Naive thymus-derived CD4-positive, alpha-beta T cell (primary cell): Measurements from ENCODE around the gene ACKR1. TPM values are rescaled to one million over a fixed set of nuclear protein-coding genes. Genes with fewer than 3 reads are reported as not detected.

Experiments
- ATAC-seq: fragments of 150-1000 bp; cut with Tn5 transposase; 2 replicates; pipeline ENCODE4 v1.10.0; 2021; ENCODE audit warnings: mild to moderate bottlenecking, moderate library complexity
- CTCF ChIA-PET: fragments of 350-600 bp; sonication (Branson Sonifier 250); formaldehyde crosslinking; loops from one replicate; lab custom pipeline; 2021; ENCODE audit warnings: antibody characterized with exemption; lab: Charles Lee
- POLR2A ChIA-PET: fragments of 350-600 bp; sonication (Branson Sonifier 250); formaldehyde crosslinking; loops from one replicate; lab custom pipeline; 2021; ENCODE audit warnings: antibody characterized with exemption, inconsistent platforms; lab: Charles Lee
- DNase-seq, 9 donors: peaks; one replicate each; pipeline versions ENCODE4 v3.0.0 to v3.0.0-alpha.2; 2020 to 2022; ENCODE audit warnings: mixed read lengths in 1 of 9
- H3K27ac ChIP-seq: one replicate; pipeline ENCODE4 v1.7.0; 2013; ENCODE audit warnings: mild to moderate bottlenecking, low read depth, low read length, moderate library complexity
- H3K27me3 ChIP-seq, 2 donors: one replicate each; pipeline ENCODE4 v1.7.0; 2013; ENCODE audit warnings: low read length in 2 of 2, mild to moderate bottlenecking in 2 of 2, moderate library complexity in 2 of 2; ENCODE audit not compliant: control insufficient read depth in 2 of 2, insufficient read depth in 2 of 2
- H3K36me3 ChIP-seq, 3 experiments: 1 replicate in 2 of 3; 2 replicates in 1 of 3; pipeline ENCODE4 v1.7.0; 2013; ENCODE audit warnings: low read length in 3 of 3, mild to moderate bottlenecking in 3 of 3, moderate library complexity in 1 of 3; ENCODE audit not compliant: insufficient read depth in 3 of 3, control insufficient read depth in 2 of 3
- H3K4me1 ChIP-seq, 2 donors: one replicate each; pipeline ENCODE4 v1.7.0; 2013; ENCODE audit warnings: low read length in 2 of 2, mild to moderate bottlenecking in 2 of 2, moderate library complexity in 1 of 2; ENCODE audit not compliant: control insufficient read depth in 2 of 2, insufficient read depth in 2 of 2
- H3K4me3 ChIP-seq: 2 replicates; pipeline ENCODE4 v1.7.0; 2013; ENCODE audit warnings: mild to moderate bottlenecking, low read length
- H3K9me3 ChIP-seq, 3 experiments: 1 replicate in 2 of 3; 2 replicates in 1 of 3; pipeline ENCODE4 v1.7.0; 2013; ENCODE audit warnings: low read length in 3 of 3; ENCODE audit not compliant: control insufficient read depth in 2 of 3
- H3K27ac Mint-ChIP-seq, 9 donors: one replicate each; pipeline ENCODE4 v1.8.0; 2020 to 2022; ENCODE audit warnings: mixed read lengths in 9 of 9, mild to moderate bottlenecking in 8 of 9, moderate library complexity in 5 of 9, inconsistent platforms in 2 of 9
- H3K27me3 Mint-ChIP-seq, 5 donors: one replicate each; pipeline ENCODE4 v1.8.0; 2021 to 2022; ENCODE audit warnings: mixed read lengths in 5 of 5, mild to moderate bottlenecking in 1 of 5
- H3K36me3 Mint-ChIP-seq, 5 donors: one replicate each; pipeline ENCODE4 v1.8.0; 2020 to 2022; ENCODE audit warnings: mixed read lengths in 5 of 5, mild to moderate bottlenecking in 3 of 5, inconsistent platforms in 1 of 5
- H3K4me1 Mint-ChIP-seq, 7 donors: one replicate each; pipeline ENCODE4 v1.8.0; 2020 to 2022; ENCODE audit warnings: mixed read lengths in 7 of 7, mild to moderate bottlenecking in 3 of 7, inconsistent platforms in 1 of 7
- H3K4me3 Mint-ChIP-seq, 10 donors: one replicate each; pipeline ENCODE4 v1.8.0; 2020 to 2022; ENCODE audit warnings: mild to moderate bottlenecking in 10 of 10, mixed read lengths in 10 of 10, moderate library complexity in 6 of 10, inconsistent platforms in 2 of 10
- H3K9me3 Mint-ChIP-seq, 11 donors: one replicate each; pipeline ENCODE4 v1.8.0; 2020 to 2022; ENCODE audit warnings: mixed read lengths in 11 of 11, mild to moderate bottlenecking in 4 of 11, inconsistent platforms in 1 of 11, moderate library complexity in 1 of 11
- intact Hi-C, 2 donors: fragments of 100-400 bp; cut with micrococcal nuclease; formaldehyde crosslinking; loops; one replicate each; pipeline ENCODE4 v1.15.1; 2023
- polyA plus RNA-seq, 2 donors: library from polyadenylated mRNA; unstranded; fragments of 300-500 nt; fragmentation: Illumina TruSeq; gene quantifications; one replicate each; pipeline ENCODE4 v1.2.3, GENCODE V29; 2021
- total RNA-seq, 6 experiments: library from RNA in 5 of 6; stranded (reverse) in 5 of 6; gene quantifications; 1 replicate in 5 of 6; 2 replicates in 1 of 6; pipeline ENCODE4 v1.2.3 and lab custom pipeline; 2021 to 2026

ACKR1 gene
- total and polyA plus RNA-seq, 7 experiments from 2014 or later, result not detected

DNA sequence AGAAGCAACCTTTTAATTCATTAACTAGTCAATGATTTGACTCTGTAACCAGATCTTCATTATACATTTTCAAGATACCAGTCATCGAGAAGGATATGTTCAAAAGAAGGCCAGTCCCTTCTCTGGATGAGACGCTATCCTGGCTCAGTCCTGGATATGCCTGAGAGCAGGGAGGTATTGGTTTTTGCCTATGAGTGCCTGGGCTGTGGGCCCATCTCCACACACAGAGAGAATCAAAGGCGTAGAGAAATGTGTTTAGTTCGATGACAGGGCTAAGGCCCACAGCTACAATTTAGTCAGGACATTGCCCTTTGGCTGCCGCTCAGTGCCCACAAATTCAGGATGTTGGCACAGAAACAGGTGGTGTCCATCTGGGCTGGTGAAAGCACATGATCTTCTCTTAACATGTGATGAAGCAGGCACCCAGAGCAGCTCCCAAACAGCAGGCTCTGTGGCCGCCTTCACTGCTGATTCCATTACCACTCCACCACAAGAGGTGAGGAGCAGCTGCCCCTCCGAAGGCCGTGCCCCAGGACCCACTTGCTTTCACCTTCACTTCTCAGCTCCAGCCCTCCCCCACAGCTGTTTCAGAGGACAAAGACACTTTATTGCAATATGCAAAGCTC is 24.7 kb downstream of the ACKR1 start:
- intact Hi-C loops, result no loop called here
- peaks cover 0 to 2% (median 0%) of the 10 kb centered on the region in 7 donors for H3K4me1 Mint-ChIP-seq
- H3K27ac Mint-ChIP-seq, result no peak overlapping the region
- H3K27me3 Mint-ChIP-seq, result peaks cover 4 to 55% (median 26%) of the 10 kb centered on the region in 5 donors
- ATAC-seq, result no peak
- H3K4me1 ChIP-seq, result no peaks in the 10 kb centered on the region
- H3K9me3 Mint-ChIP-seq, result peaks cover 0 to 1% (median 0%) of the 10 kb centered on the region in 11 donors
- H3K27ac ChIP-seq, result no peak overlapping the region
- no peaks in the 10 kb centered on the region for H3K9me3 ChIP-seq
- H3K36me3 ChIP-seq, result no peaks in the 10 kb centered on the region
- ChIA-PET POLR2A (no interaction called here), CTCF (no interaction called here)
- H3K4me3 ChIP-seq, result no peak overlapping the region
- H3K4me3 Mint-ChIP-seq, result no peak overlapping the region
- H3K27me3 ChIP-seq, result no peaks in the 10 kb centered on the region
- no peaks in the 10 kb centered on the region for H3K36me3 Mint-ChIP-seq
- DNase-seq, result no peak

DNA sequence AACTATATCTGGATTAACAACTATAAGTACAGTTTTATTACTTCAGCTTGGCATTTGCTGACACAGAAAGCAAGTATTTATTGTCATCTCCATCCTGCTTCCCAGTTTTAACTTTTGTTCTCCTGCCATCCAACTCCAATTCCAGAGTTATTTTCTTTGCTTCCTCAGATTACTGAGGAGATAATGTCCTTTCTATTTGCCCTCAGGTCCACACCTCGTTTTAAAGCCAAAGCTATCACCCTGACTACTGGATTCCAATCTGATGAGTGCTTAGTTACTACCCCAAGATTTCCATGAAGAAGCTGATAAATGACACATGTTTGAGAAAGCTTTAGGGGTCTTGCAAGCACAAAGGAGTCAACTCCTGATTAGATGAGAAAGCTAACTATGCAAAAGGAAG is 25.2 kb downstream of the ACKR1 start:
- peaks cover 0 to 2% (median 0%) of the 10 kb centered on the region in 7 donors for H3K4me1 Mint-ChIP-seq
- H3K4me3 ChIP-seq, result no peak overlapping the region
- no peaks in the 10 kb centered on the region for H3K4me1 ChIP-seq
- H3K36me3 Mint-ChIP-seq, result no peaks in the 10 kb centered on the region
- CTCF ChIA-PET, result no interaction called here
- H3K36me3 ChIP-seq, result no peaks in the 10 kb centered on the region
- H3K9me3 ChIP-seq, result no peaks in the 10 kb centered on the region
- H3K9me3 Mint-ChIP-seq, result peaks cover 0 to 1% (median 0%) of the 10 kb centered on the region in 11 donors
- intact Hi-C loops, result no loop called here
- H3K27me3 Mint-ChIP-seq, result peaks cover 4 to 52% (median 28%) of the 10 kb centered on the region in 5 donors
- no peak for DNase-seq
- H3K4me3 Mint-ChIP-seq, result no peak overlapping the region
- H3K27ac ChIP-seq, result no peak overlapping the region
- no peak for ATAC-seq
- no peak overlapping the region for H3K27ac Mint-ChIP-seq
- no peaks in the 10 kb centered on the region for H3K27me3 ChIP-seq
- POLR2A ChIA-PET, result no interaction called here

DNA sequence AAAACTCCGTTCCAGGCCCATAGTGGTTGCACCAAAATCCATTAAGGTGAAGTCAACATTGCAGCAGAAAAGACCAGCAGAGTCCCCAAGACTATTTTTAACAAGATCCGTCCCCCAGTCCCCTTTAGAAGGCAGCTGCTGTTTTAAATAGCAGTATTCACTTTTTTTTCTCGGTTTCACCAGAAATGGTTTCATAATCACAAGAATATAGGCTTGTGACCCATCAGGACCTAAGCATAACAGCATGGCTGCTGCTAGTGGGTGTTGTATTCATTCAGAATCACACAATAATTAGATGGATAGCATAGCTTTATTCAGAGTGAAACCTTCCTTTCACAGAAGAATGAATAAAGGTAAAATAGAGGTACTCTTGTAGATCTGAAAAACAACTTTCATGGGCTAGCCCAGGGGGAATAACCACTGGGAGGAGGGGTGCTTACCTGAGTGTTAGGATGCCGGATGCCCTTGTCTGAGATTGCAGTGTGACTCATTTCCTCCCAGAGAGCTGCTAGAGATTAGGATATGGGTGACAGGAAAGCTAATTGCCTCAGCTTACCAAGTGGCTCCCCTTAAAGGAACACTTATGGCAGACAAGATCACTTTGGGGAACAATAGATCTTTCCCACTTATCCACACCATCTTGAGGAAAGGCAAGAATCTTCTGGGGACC is 35.0 kb downstream of the ACKR1 start:
- no peaks in the 10 kb centered on the region for H3K36me3 Mint-ChIP-seq
- ATAC-seq (no peak), DNase-seq (no peak)
- no peaks in the 10 kb centered on the region for H3K9me3 ChIP-seq
- CTCF ChIA-PET, result interaction anchor here (1.3 kb wide), 1 partner anchor 22 kb away, joined by 3 read pairs; no protein-coding TSS in a partner anchor
- H3K36me3 ChIP-seq, result no peaks in the 10 kb centered on the region
- H3K9me3 Mint-ChIP-seq, result peaks cover 0 to 15% (median 3%) of the 10 kb centered on the region in 11 donors
- no peak overlapping the region for H3K27ac ChIP-seq
- H3K27me3 Mint-ChIP-seq, result peaks cover 0 to 34% (median 14%) of the 10 kb centered on the region in 5 donors
- intact Hi-C loops, result no loop called here
- H3K4me1 ChIP-seq, result no peaks in the 10 kb centered on the region
- no peaks in the 10 kb centered on the region for H3K27me3 ChIP-seq
- POLR2A ChIA-PET, result no interaction called here
- H3K4me3 ChIP-seq, result no peak overlapping the region
- no peaks in the 10 kb centered on the region for H3K4me1 Mint-ChIP-seq
- no peak overlapping the region for H3K4me3 Mint-ChIP-seq
- no peak overlapping the region for H3K27ac Mint-ChIP-seq

DNA sequence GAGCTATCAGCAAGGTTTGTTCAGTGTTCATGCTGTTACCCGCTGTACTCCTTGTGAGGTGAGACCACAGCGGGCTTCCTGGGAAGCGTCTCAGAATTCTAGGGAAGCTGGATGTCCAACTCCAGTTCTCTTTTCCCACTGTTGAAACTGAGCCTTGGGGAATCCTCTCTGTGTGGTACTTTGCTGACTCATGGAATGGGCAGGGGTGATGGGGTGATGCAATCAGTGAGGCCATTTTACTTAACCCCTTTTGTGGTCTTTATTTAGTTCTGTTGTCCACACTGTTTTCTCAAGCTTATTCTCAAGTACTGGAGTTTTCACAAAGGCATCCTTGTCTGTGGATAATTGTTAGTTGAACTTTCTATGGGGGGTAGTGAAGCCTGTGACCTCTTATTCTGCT is 42.6 kb downstream of the ACKR1 start:
- peaks cover 2 to 46% (median 43%) of the 10 kb centered on the region in 5 donors for H3K27me3 Mint-ChIP-seq
- POLR2A ChIA-PET, result no interaction called here
- CTCF ChIA-PET, result no interaction called here

DNA sequence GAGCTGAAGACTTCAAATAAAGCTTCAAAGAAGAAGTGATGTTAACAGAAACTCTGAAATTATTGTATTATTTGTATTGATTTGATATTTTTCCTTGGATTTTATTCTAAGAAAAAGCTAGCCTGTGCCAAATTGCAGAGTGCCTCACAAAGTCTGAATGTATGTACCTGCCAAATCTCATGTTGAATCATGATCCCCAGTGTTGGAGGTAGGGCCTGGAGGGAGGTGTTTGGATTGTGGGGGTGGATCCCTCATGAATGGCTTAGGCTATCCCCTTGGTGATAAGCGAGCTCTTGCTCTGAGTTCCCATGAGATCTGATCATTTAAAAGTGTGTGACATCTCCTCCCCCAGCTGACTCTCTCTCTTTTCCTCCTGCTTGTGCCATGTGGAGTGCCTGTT is 43.6 kb downstream of the ACKR1 start:
- peaks cover 2 to 51% (median 43%) of the 10 kb centered on the region in 5 donors for H3K27me3 Mint-ChIP-seq
- H3K4me1 Mint-ChIP-seq, result no peaks in the 10 kb centered on the region
- H3K4me1 ChIP-seq, result no peaks in the 10 kb centered on the region
- ChIA-PET CTCF (no interaction called here), POLR2A (no interaction called here)
- DNase-seq, result no peak
- peaks cover 0 to 4% of the 10 kb centered on the region in 2 donors for H3K27me3 ChIP-seq
- no peak overlapping the region for H3K27ac Mint-ChIP-seq
- H3K9me3 ChIP-seq, result no peaks in the 10 kb centered on the region
- no peak for ATAC-seq
- H3K27ac ChIP-seq, result no peak overlapping the region
- no peak overlapping the region for H3K4me3 ChIP-seq
- H3K36me3 ChIP-seq, result no peaks in the 10 kb centered on the region
- peaks cover 0 to 22% (median 5%) of the 10 kb centered on the region in 11 donors for H3K9me3 Mint-ChIP-seq
- no peak overlapping the region for H3K4me3 Mint-ChIP-seq
- H3K36me3 Mint-ChIP-seq, result peaks cover 0 to 15% (median 0%) of the 10 kb centered on the region in 5 donors
- intact Hi-C loops, result no loop called here

More for the DNA sequence above, 42.6 kb downstream of the ACKR1 start:
- ATAC-seq (no peak), DNase-seq (no peak)
- intact Hi-C loops, result no loop called here
- Histone ChIP-seq H3K27me3 (peaks cover 0 to 4% of the 10 kb centered on the region in 2 donors), H3K9me3 (no peaks in the 10 kb centered on the region), H3K36me3 (no peaks in the 10 kb centered on the region), H3K4me3 (no peak overlapping the region), H3K4me1 (no peaks in the 10 kb centered on the region), H3K27ac (no peak overlapping the region)
- peaks cover 0 to 15% (median 0%) of the 10 kb centered on the region in 5 donors for H3K36me3 Mint-ChIP-seq
- H3K9me3 Mint-ChIP-seq, result peaks cover 0 to 32% (median 5%) of the 10 kb centered on the region in 11 donors
- no peak overlapping the region for H3K27ac Mint-ChIP-seq
- no peak overlapping the region for H3K4me3 Mint-ChIP-seq
- no peaks in the 10 kb centered on the region for H3K4me1 Mint-ChIP-seq

DNA sequence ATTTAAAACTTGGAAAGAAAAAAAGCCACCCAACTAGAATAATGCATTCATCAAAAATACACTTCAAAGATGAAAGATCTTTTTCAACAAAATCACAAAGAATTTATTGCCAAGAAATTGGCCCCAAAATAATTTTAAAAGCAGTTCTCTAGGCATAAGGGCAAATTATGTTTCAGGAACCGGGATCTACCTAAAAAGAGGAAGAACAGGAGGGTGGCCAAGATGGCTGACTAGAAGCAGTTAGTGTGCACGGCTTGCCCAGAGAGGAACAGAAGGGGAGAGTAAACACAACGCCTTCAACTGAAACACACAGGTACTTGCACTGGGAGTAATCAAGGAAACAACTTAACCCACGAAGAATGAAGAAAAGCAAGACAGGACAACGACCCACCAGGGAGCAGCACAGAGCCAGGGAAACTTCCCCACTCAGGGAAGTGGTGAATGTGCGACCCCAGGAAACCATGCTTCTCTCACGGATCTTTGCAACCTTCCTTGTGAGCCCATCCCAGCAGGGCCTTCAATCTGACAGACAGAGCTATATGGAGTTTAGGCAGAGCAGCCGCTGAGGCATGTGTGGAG is 46.1 kb downstream of the ACKR1 start:
- peaks cover 0 to 4% of the 10 kb centered on the region in 2 donors for H3K27me3 ChIP-seq
- CTCF ChIA-PET, result no interaction called here
- POLR2A ChIA-PET, result no interaction called here

More for the DNA sequence above, 46.1 kb downstream of the ACKR1 start:
- H3K4me3 ChIP-seq, result no peak overlapping the region
- no peaks in the 10 kb centered on the region for H3K36me3 ChIP-seq
- Mint-ChIP-seq H3K36me3 (peaks cover 0 to 15% (median 0%) of the 10 kb centered on the region in 5 donors), H3K27ac (no peak overlapping the region), H3K4me3 (no peak overlapping the region), H3K9me3 (peaks cover 0 to 23% (median 5%) of the 10 kb centered on the region in 11 donors), H3K4me1 (no peaks in the 10 kb centered on the region), H3K27me3 (peaks cover 2 to 56% (median 38%) of the 10 kb centered on the region in 5 donors)
- no peak overlapping the region for H3K27ac ChIP-seq
- H3K4me1 ChIP-seq, result no peaks in the 10 kb centered on the region
- ATAC-seq (no peak), DNase-seq (no peak)
- no peaks in the 10 kb centered on the region for H3K9me3 ChIP-seq
- intact Hi-C loops, result no loop called here
